ENCODE data around the gene FBXW8.

- TF ChIP-seq, protein P1, sequence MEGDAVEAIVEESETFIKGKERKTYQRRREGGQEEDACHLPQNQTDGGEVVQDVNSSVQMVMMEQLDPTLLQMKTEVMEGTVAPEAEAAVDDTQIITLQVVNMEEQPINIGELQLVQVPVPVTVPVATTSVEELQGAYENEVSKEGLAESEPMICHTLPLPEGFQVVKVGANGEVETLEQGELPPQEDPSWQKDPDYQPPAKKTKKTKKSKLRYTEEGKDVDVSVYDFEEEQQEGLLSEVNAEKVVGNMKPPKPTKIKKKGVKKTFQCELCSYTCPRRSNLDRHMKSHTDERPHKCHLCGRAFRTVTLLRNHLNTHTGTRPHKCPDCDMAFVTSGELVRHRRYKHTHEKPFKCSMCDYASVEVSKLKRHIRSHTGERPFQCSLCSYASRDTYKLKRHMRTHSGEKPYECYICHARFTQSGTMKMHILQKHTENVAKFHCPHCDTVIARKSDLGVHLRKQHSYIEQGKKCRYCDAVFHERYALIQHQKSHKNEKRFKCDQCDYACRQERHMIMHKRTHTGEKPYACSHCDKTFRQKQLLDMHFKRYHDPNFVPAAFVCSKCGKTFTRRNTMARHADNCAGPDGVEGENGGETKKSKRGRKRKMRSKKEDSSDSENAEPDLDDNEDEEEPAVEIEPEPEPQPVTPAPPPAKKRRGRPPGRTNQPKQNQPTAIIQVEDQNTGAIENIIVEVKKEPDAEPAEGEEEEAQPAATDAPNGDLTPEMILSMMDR (IDR thresholded peaks at IDR 0.05): no peak
- TF ChIP-seq POLR2A (IDR thresholded peaks at IDR 0.05): no peak
Observed at GRCh38 chr12:116861320-116861719, 49.4 kb upstream of the FBXW8 start.

Measured in esophagus squamous epithelium (tissue), 4 donors.